Left ventricle myocardium inferior (tissue), 1 donor: ENCODE measurements around the gene DNPH1. TPM values are rescaled to one million over a fixed set of nuclear protein-coding genes. Genes with fewer than 3 reads are reported as not detected.

Experiments used
- DNase-seq: peaks from one replicate; pipeline ENCODE4 v3.0.0-alpha.2; 2020
- H3K27ac ChIP-seq: fragments of 200-600 bp; replicated peaks from 2 replicates; pipeline ENCODE4 v1.8.0; 2021
- H3K27me3 ChIP-seq: fragments of 200-600 bp; 2 replicates; pipeline ENCODE4 v1.8.0; 2021; ENCODE audit warnings: low read depth
- H3K36me3 ChIP-seq: fragments of 200-600 bp; 2 replicates; pipeline ENCODE4 v1.8.0; 2021
- H3K4me1 ChIP-seq: fragments of 200-600 bp; 2 replicates; pipeline ENCODE4 v1.8.0; 2021
- H3K4me3 ChIP-seq: fragments of 200-600 bp; 2 replicates; pipeline ENCODE4 v1.8.0; 2021; ENCODE audit warnings: mild to moderate bottlenecking, moderate library complexity
- H3K9me3 ChIP-seq: fragments of 200-600 bp; replicated peaks from 2 replicates; pipeline ENCODE4 v1.8.0; 2021
- CTCF ChIP-seq: fragments of 200-600 bp; IDR thresholded peaks from 2 replicates; pipeline ENCODE4 v1.8.0; 2021; ENCODE audit warnings: antibody characterized with exemption, mild to moderate bottlenecking, borderline replicate concordance
- intact Hi-C: fragments of 100-400 bp; cut with micrococcal nuclease; formaldehyde crosslinking; loops from one replicate; pipeline ENCODE4 v1.11.0; 2022
- total RNA-seq: library from RNA; stranded (reverse); fragmentation: NEBNext Ultra II Directional; extraction: Animal tissue kit (Norgen Biotek cat#: 25700); gene quantifications from one replicate; pipeline ENCODE4 v1.2.1, GENCODE V29; 2021
- donor health status: DM: no; HTN: yes; CAD: no; lungs with severe emphysema.

The DNPH1 gene
- total RNA-seq, 1 donor from 2014 or later, result 27.7 TPM

GRCh38 chr6:43186706-43187105 lies 42.6 kb downstream of the DNPH1 start:
- Histone ChIP-seq H3K4me3 (no peak overlapping the region), H3K27me3 (no peaks in the 10 kb centered on the region), H3K27ac (no peak overlapping the region), H3K9me3 (no peaks in the 10 kb centered on the region), H3K4me1 (peaks cover 30% of the 10 kb centered on the region), H3K36me3 (peaks cover 54% of the 10 kb centered on the region)
- no peak for DNase-seq
- no peak for TF ChIP-seq CTCF
- intact Hi-C loops, result no loop called here

- no peak overlapping the region for H3K4me3 ChIP-seq
- H3K9me3 ChIP-seq, result no peaks in the 10 kb centered on the region
- no peak for DNase-seq
- H3K4me1 ChIP-seq, result peaks cover 36% of the 10 kb centered on the region
- intact Hi-C loops, result no loop called here
- H3K27ac ChIP-seq, result no peak overlapping the region
- H3K36me3 ChIP-seq, result peaks cover 54% of the 10 kb centered on the region
- no peaks in the 10 kb centered on the region for H3K27me3 ChIP-seq
- no peak for TF ChIP-seq CTCF
Observed at GRCh38 chr6:43186019-43186418, 43.3 kb downstream of the DNPH1 start.

DNA sequence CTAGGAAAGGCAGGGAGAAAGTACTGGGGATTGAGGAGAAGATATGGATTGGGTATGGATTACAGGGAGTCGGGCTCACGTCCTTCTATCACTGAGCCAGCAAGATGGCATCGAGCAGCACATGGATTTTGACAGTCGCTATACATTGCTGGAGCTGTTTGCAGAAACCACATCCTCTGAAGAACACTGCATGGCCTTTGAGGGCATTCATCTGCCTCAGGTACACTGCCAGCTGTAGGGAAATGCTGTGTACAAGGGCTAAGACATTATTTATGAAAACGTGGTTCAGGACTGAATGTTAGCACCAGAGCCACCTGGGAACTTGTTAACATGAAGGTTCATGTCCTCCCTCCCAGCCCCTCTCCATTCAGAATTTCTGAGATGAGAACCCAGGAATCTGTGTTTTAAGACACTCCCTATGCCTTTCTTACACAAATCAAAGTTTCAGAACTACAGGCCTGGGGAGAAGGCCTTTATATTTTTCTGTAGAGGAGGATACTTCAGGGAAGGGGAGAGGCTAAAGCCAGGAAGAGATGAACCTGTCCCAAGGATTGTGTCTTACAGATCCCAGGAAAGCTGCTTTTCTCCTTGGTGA lies 43.8 kb downstream of the DNPH1 start:
- no peak for DNase-seq
- no peak overlapping the region for H3K4me3 ChIP-seq
- H3K9me3 ChIP-seq, result no peaks in the 10 kb centered on the region
- H3K4me1 ChIP-seq, result peaks cover 36% of the 10 kb centered on the region
- no peak for TF ChIP-seq CTCF
- intact Hi-C loops, result no loop called here
- H3K36me3 ChIP-seq, result peaks cover 59% of the 10 kb centered on the region
- H3K27me3 ChIP-seq, result no peaks in the 10 kb centered on the region
- no peak overlapping the region for H3K27ac ChIP-seq

- H3K36me3 ChIP-seq, result peaks cover 65% of the 10 kb centered on the region
- H3K4me1 ChIP-seq, result peaks cover 29% of the 10 kb centered on the region
- no peaks in the 10 kb centered on the region for H3K27me3 ChIP-seq
- no peaks in the 10 kb centered on the region for H3K9me3 ChIP-seq
- H3K4me3 ChIP-seq, result no peak overlapping the region
- TF ChIP-seq CTCF, result no peak
- intact Hi-C loops, result no loop called here
- DNase-seq, result no peak
- no peak overlapping the region for H3K27ac ChIP-seq
Observed at GRCh38 chr6:43184268-43184985, 44.9 kb downstream of the DNPH1 start.

- no peak for TF ChIP-seq CTCF
- no peak overlapping the region for H3K27ac ChIP-seq
- peak overlapping the region; percentile 89 for H3K4me3 ChIP-seq
- peaks cover 29% of the 10 kb centered on the region for H3K4me1 ChIP-seq
- DNase-seq, result no peak
- H3K9me3 ChIP-seq, result no peaks in the 10 kb centered on the region
- intact Hi-C loops, result no loop called here
- no peaks in the 10 kb centered on the region for H3K27me3 ChIP-seq
- H3K36me3 ChIP-seq, result peaks cover 65% of the 10 kb centered on the region
Observed at GRCh38 chr6:43183441-43183840, 45.8 kb downstream of the DNPH1 start.
